Stimulated activated CD8-positive, alpha-beta memory T cell treated with anti-CD3 and anti-CD28 coated beads, Interleukin-12 subunit alpha, Interleukin-12 subunit beta, amount 100 ng/mL, for 1 hour (primary cell): ENCODE measurements around the gene PEX19.
A peak's percentile ranks its signal among the peaks of the same experiment; 100 is the strongest.
"Not testable (repeated sequence)": the region's sequence is repeated elsewhere in the genome, so short reads cannot be mapped to it uniquely, and the experiment has no call there.

ENCODE experiments used
- DNase-seq: peaks from one replicate; pipeline ENCODE4 v3.0.0-alpha.2; 2020; ENCODE audit warnings: low read depth

The PEX19 gene

GRCh38 chr1:160284782-160285344 is at the start of gene PEX19:
PEX19 (minus strand) TSS chr1:160285133; CDS start chr1:160285124, 9 bp downstream.
- DNase-seq = peak; percentile 90

- DNase-seq = no peak
These were observed 47.6 kb upstream of the PEX19 start for GRCh38 chr1:160332516-160332915.

GRCh38 chr1:160330119-160330518 is 45.2 kb upstream of the PEX19 start:
- no peak for DNase-seq

GRCh38 chr1:160328184-160328583 is 43.3 kb upstream of the PEX19 start:
- no peak for DNase-seq

- DNase-seq = no peak
These were observed 41.5 kb upstream of the PEX19 start for GRCh38 chr1:160326418-160326817.

GRCh38 chr1:160325252-160325651 is 40.3 kb upstream of the PEX19 start:
- DNase-seq = no peak

- DNase-seq = no peak
These were observed 37.9 kb upstream of the PEX19 start for GRCh38 chr1:160322831-160323230.

GRCh38 chr1:160315359-160315758 is 30.4 kb upstream of the PEX19 start:
- DNase-seq = no peak

GRCh38 chr1:160309571-160309970 is 24.6 kb upstream of the PEX19 start:
- no peak for DNase-seq

- no peak for DNase-seq
These were observed 24.2 kb upstream of the PEX19 start for GRCh38 chr1:160309185-160309557.

- DNase-seq = no peak
These were observed 23.7 kb upstream of the PEX19 start for GRCh38 chr1:160308451-160309184.

- no peak for DNase-seq
These were observed 22.3 kb upstream of the PEX19 start for GRCh38 chr1:160307118-160307791.

GRCh38 chr1:160300173-160300572 is 15.2 kb upstream of the PEX19 start:
- no peak for DNase-seq

- no peak for DNase-seq
These were observed 11.1 kb upstream of the PEX19 start for GRCh38 chr1:160296036-160296435.

- no peak for DNase-seq
These were observed 8.4 kb upstream of the PEX19 start for GRCh38 chr1:160293020-160293968.

GRCh38 chr1:160291248-160292220 is 6.6 kb upstream of the PEX19 start:
- DNase-seq = peak; percentile 38

GRCh38 chr1:160287769-160288168 is 2.8 kb upstream of the PEX19 start:
- DNase-seq = not testable (repeated sequence)

GRCh38 chr1:160285506-160285905 is 573 bp upstream of the PEX19 start:
- DNase-seq = no peak

GRCh38 chr1:160284220-160284781 is 632 bp downstream of the PEX19 start:
- no peak for DNase-seq

GRCh38 chr1:160282807-160283206 is 2.1 kb downstream of the PEX19 start:
- no peak for DNase-seq

- DNase-seq = no peak
These were observed 6.9 kb downstream of the PEX19 start for GRCh38 chr1:160277987-160278386.
